ENCODE results near the gene ZNF385B.

- TF ChIP-seq CTCF (IDR thresholded peaks at IDR 0.05; ENCODE audit: insufficient read depth, low read length): no peak
- TF ChIP-seq POLR2AphosphoS5 (IDR thresholded peaks at IDR 0.05; ENCODE audit: low read depth): no peak
- no peak for TF ChIP-seq REST (IDR thresholded peaks at IDR 0.05; ENCODE audit: insufficient replicate concordance, low read depth)
Measured at GRCh38 chr2:179467111-179467510, 394.3 kb downstream of the ZNF385B start.
